Omental fat pad (tissue), 4 donors: ENCODE data around the gene SRGAP1. TPM values are rescaled to one million over a fixed set of nuclear protein-coding genes. Genes with fewer than 3 reads are reported as not detected.

Experiments
- ATAC-seq: fragments of 150-250 bp; one replicate; pipeline ENCODE4 v1.9.1; 2016; ENCODE audit warnings: mild to moderate bottlenecking, moderate library complexity; ENCODE audit not compliant: low FRiP score
- DNase-seq: peaks from one replicate; pipeline ENCODE4 v3.0.0-alpha.2; 2019; ENCODE audit warnings: low spot score
- total RNA-seq, 4 donors: library from RNA; depleted of rRNA; stranded (reverse); fragments of >200 nt; gene quantifications; one replicate each; pipeline ENCODE4 v1.1.0, GENCODE V29; 2016
- TF ChIP-seq, protein P1 (sequence below), 3 donors: fragments of 450-650 bp; IDR thresholded peaks; one replicate each; pipeline ENCODE4 v1.5.1; 2016 to 2017; ENCODE audit warnings: antibody characterized with exemption in 3 of 3, mild to moderate bottlenecking in 3 of 3, moderate library complexity in 2 of 3

SRGAP1 gene
- total RNA-seq, 4 donors from 2014 or later: 10.6 to 69.1 (median 12.9) TPM

GRCh38 chr12:63905544-63905943 is 61.0 kb downstream of the SRGAP1 start:
- ATAC-seq (no peak), DNase-seq (no peak)
- TF ChIP-seq, protein P1, sequence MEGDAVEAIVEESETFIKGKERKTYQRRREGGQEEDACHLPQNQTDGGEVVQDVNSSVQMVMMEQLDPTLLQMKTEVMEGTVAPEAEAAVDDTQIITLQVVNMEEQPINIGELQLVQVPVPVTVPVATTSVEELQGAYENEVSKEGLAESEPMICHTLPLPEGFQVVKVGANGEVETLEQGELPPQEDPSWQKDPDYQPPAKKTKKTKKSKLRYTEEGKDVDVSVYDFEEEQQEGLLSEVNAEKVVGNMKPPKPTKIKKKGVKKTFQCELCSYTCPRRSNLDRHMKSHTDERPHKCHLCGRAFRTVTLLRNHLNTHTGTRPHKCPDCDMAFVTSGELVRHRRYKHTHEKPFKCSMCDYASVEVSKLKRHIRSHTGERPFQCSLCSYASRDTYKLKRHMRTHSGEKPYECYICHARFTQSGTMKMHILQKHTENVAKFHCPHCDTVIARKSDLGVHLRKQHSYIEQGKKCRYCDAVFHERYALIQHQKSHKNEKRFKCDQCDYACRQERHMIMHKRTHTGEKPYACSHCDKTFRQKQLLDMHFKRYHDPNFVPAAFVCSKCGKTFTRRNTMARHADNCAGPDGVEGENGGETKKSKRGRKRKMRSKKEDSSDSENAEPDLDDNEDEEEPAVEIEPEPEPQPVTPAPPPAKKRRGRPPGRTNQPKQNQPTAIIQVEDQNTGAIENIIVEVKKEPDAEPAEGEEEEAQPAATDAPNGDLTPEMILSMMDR (IDR thresholded peaks at IDR 0.05): no peak

- TF ChIP-seq, protein P1 (IDR thresholded peaks at IDR 0.05): no peak
- DNase-seq (no peak), ATAC-seq (no peak)
These were observed 62.4 kb downstream of the SRGAP1 start for GRCh38 chr12:63906876-63907275.

GRCh38 chr12:63907561-63907960 is 63.1 kb downstream of the SRGAP1 start:
- ATAC-seq: no peak
- TF ChIP-seq, protein P1 (IDR thresholded peaks at IDR 0.05): no peak
- DNase-seq: no peak

DNA sequence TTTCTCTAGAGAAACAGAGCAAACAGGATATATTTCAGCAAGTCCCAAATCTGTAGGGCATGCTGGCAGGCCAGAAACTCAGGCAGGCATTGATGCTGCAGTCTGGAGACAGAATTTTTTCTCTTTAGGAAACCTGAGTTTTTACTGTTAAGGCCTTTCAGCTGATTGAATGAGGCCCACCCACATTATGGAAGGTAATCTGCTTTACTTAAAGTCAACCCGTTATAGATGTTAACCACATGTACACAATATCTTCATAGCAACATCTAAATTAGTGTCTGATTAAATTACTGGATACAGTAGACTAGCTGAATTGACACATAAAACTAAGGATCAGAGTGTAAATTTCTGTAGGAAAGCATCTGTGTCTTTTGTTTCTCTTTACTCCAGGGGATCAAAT is 65.2 kb downstream of the SRGAP1 start:
- no peak for ATAC-seq
- no peak for DNase-seq
- TF ChIP-seq, protein P1 (IDR thresholded peaks at IDR 0.05): no peak

GRCh38 chr12:63911341-63911740 is 66.8 kb downstream of the SRGAP1 start:
- no peak for ATAC-seq
- TF ChIP-seq, protein P1 (IDR thresholded peaks at IDR 0.05): no peak
- no peak for DNase-seq

GRCh38 chr12:63912651-63913050 is 68.2 kb downstream of the SRGAP1 start:
- ATAC-seq: no peak
- TF ChIP-seq, protein P1 (IDR thresholded peaks at IDR 0.05): no peak
- DNase-seq: no peak

DNA sequence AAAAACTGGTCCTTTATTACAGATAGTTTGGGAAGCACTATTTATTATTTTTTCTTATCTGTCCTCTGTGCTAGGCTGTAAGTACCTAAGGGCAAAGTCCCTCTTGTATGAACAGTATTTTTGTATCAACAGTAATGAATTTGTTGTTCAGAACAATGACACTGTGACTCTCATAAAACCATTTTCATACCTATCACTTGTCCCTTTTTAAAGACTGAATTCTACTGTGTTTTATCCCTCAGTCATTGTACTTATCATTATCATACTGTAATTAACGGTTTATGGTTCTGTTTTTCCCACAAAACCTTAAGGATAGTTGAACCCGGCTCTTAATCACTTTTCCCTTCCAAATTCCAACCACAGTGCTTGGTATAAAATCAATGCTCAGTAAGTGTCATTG is 69.4 kb downstream of the SRGAP1 start:
- TF ChIP-seq, protein P1 (IDR thresholded peaks at IDR 0.05): no peak
- DNase-seq (no peak), ATAC-seq (no peak)
